Esophagus muscularis mucosa (tissue), 3 donors: Measurements from ENCODE around the gene ANO6.

Source experiments
- CTCF ChIP-seq, 3 experiments: fragments of 200-600 bp in 2 of 3; fragments of 450-650 bp in 1 of 3; sonication (generic) in 2 of 3; IDR thresholded peaks; one replicate each; pipeline ENCODE4 v1.5.1; 2017 to 2019; ENCODE audit warnings: antibody characterized with exemption in 3 of 3, mild to moderate bottlenecking in 2 of 3, moderate library complexity in 1 of 3
- POLR2A ChIP-seq: fragments of 450-650 bp; IDR thresholded peaks from one replicate; pipeline ENCODE4 v1.6.1; 2017; ENCODE audit warnings: antibody characterized with exemption, moderate library complexity, mild to moderate bottlenecking, low read depth
- POLR2AphosphoS5 ChIP-seq, 2 donors: sonication (generic); formaldehyde crosslinking; IDR thresholded peaks; one replicate each; pipeline ENCODE4 v1.6.1; 2017; ENCODE audit warnings: antibody characterized with exemption in 2 of 2

GRCh38 chr12:45400991-45401390 is 185.1 kb downstream of the ANO6 start:
- TF ChIP-seq POLR2A = no peak
- TF ChIP-seq CTCF (IDR thresholded peaks at IDR 0.05) = no peak
- TF ChIP-seq POLR2AphosphoS5 (IDR thresholded peaks at IDR 0.05) = no peak
